HL-60 (cell line): ENCODE results near the gene PIN1.

Source experiments
- DNase-seq, 2 experiments: peaks; one replicate each; pipeline ENCODE4 v3.0.0-alpha.2; 2010 to 2020; ENCODE audit warnings: low read depth in 1 of 2, low spot score in 1 of 2
- H3K27ac ChIP-seq: fragments of 250-450 bp; sonication (Bioruptor Pico); replicated peaks from 2 replicates; pipeline ENCODE4 v1.5.1; 2020; ENCODE audit warnings: mild to moderate bottlenecking, moderate library complexity
- H3K27me3 ChIP-seq: fragments of 250-450 bp; sonication (Bioruptor Pico); 2 replicates; pipeline ENCODE4 v1.5.1; 2021; ENCODE audit warnings: mild to moderate bottlenecking, moderate library complexity; ENCODE audit not compliant: insufficient read depth, poor library complexity, severe bottlenecking
- H3K4me3 ChIP-seq: replicated peaks from 2 replicates; pipeline ENCODE4 v1.5.1; 2011; ENCODE audit warnings: mild to moderate bottlenecking, control low read depth, low read length; ENCODE audit not compliant: insufficient read depth
- CTCF ChIP-seq: IDR thresholded peaks from one replicate; pipeline ENCODE4 v1.5.1; 2011; ENCODE audit warnings: low read length, control low read depth, inconsistent platforms; ENCODE audit not compliant: insufficient read depth
- GABPA ChIP-seq: IDR thresholded peaks from 2 replicates; pipeline ENCODE4 v1.6.1; 2012; ENCODE audit warnings: low read depth
- POLR2AphosphoS5 ChIP-seq: IDR thresholded peaks from 2 replicates; pipeline ENCODE4 v1.6.1; 2012; ENCODE audit warnings: low read depth
- REST ChIP-seq: IDR thresholded peaks from 2 replicates; pipeline ENCODE4 v1.6.1; 2012; ENCODE audit warnings: low read depth; ENCODE audit not compliant: insufficient replicate concordance
- SPI1 ChIP-seq: IDR thresholded peaks from 2 replicates; pipeline ENCODE4 v1.6.1; 2012; ENCODE audit warnings: low read depth, mild to moderate bottlenecking, borderline replicate concordance

The PIN1 gene

DNA sequence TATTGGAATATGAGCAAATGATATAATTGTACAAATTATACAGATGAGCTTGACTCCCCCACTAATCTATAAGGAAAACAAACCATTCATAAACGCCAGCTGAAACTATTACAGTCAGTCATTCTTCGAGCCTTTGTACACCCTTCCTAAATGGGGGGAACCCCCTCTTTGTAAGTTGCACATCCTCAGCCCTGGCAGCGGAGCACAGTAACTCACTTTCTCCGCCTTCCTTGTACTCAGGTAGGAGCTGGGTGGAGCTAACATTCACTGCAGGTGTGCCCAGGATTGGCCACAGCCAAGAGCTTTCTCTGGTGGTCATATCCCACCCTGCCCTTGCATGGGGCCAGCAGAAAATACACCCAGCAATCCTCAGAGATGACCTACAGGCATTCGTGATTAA lies 28.6 kb downstream of the PIN1 start:
- Histone ChIP-seq H3K27ac (no peak overlapping the region), H3K27me3 (no peaks in the 10 kb centered on the region), H3K4me3 (no peak overlapping the region)
- TF ChIP-seq REST (no peak), SPI1 (no peak), GABPA (no peak), POLR2AphosphoS5 (no peak), CTCF (no peak)
- no peak for DNase-seq

GRCh38 chr19:9865732-9866501 lies 30.8 kb downstream of the PIN1 start:
- TF ChIP-seq SPI1 (no peak), POLR2AphosphoS5 (no peak), CTCF (no peak), GABPA (no peak), REST (no peak)
- no peak overlapping the region for H3K4me3 ChIP-seq
- DNase-seq = no peak
- no peaks in the 10 kb centered on the region for H3K27me3 ChIP-seq
- no peak overlapping the region for H3K27ac ChIP-seq

DNA sequence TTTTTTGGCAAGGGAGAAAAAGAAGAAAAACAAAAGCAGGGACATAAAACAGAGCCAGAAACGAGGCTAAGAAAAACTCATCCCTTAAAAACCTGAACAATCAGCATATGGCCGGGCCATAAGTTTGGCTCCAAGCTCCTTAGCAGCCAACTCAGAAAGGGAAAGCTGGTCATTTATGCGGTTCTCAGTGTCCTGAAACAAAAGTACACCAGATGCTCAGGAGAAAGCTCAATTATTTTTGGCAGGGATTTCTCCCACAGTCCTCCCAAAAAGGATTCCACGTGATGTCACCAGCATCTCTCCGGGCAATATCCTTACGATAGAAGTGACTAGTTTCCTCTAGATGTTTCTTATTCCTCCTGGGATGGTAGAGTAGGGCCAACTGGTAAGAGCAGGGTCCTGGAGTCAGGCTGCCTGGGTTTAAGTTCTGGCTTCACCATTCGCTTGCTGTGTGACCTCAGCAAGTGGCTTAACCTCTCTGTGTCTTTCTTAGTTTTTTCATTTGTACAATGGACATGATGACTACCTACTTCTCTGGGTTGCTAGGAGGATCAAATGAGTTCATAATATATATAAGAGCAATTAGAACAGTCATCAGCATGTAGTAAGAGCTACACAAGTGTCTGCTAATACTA lies 34.0 kb downstream of the PIN1 start:
- H3K4me3 ChIP-seq = no peak overlapping the region
- H3K27me3 ChIP-seq = no peaks in the 10 kb centered on the region
- no peak for DNase-seq
- no peak overlapping the region for H3K27ac ChIP-seq
- TF ChIP-seq REST = no peak
- TF ChIP-seq POLR2AphosphoS5 = no peak
